Stimulated activated CD4-positive, alpha-beta T cell treated with anti-CD3 and anti-CD28 coated beads, Interleukin-1b, Interleukin-23, amount 100 ng/mL, for 4 hours (primary cell): ENCODE results near the gene MRPL21.
"Not testable (repeated sequence)": the region's sequence is repeated elsewhere in the genome, so short reads cannot be mapped to it uniquely, and the experiment has no call there.

Experiments used
- DNase-seq, 2 donors: peaks; one replicate each; pipeline ENCODE4 v3.0.0-alpha.2; 2020; ENCODE audit warnings: low read depth in 2 of 2

The MRPL21 gene

GRCh38 chr11:68911731-68912130 lies 8.1 kb upstream of the MRPL21 start:
- DNase-seq: no peak

- DNase-seq: no peak
Measured at GRCh38 chr11:68910965-68911364, 7.3 kb upstream of the MRPL21 start.

GRCh38 chr11:68908273-68908672 lies 4.6 kb upstream of the MRPL21 start:
- DNase-seq: no peak

- no peak for DNase-seq
Measured at GRCh38 chr11:68905421-68906360, 2.1 kb upstream of the MRPL21 start.

- peak in 1 of 2 donors; percentile 15 for DNase-seq
Measured at GRCh38 chr11:68904248-68904847, 716 bp upstream of the MRPL21 start.

- no peak for DNase-seq
Measured at GRCh38 chr11:68900835-68901381, 2.7 kb downstream of the MRPL21 start.

- DNase-seq: no peak
Measured at GRCh38 chr11:68897441-68897840, 6.2 kb downstream of the MRPL21 start.

- no peak for DNase-seq
Measured at GRCh38 chr11:68896171-68896959, 7.3 kb downstream of the MRPL21 start.

GRCh38 chr11:68893282-68893681 lies 10.3 kb downstream of the MRPL21 start:
- DNase-seq: no peak

- no peak for DNase-seq
Measured at GRCh38 chr11:68892576-68892975, 11.1 kb downstream of the MRPL21 start.

- DNase-seq: no peak
Measured at GRCh38 chr11:68891351-68891948, 12.2 kb downstream of the MRPL21 start.

GRCh38 chr11:68890490-68891231 lies 13.0 kb downstream of the MRPL21 start:
- no peak for DNase-seq

- DNase-seq: no peak
Measured at GRCh38 chr11:68889948-68890446, 13.6 kb downstream of the MRPL21 start.

GRCh38 chr11:68884827-68885226 lies 18.8 kb downstream of the MRPL21 start:
- not testable (repeated sequence) for DNase-seq

GRCh38 chr11:68882391-68882790 lies 21.2 kb downstream of the MRPL21 start:
- DNase-seq: no peak

GRCh38 chr11:68881320-68881719 lies 22.3 kb downstream of the MRPL21 start:
- DNase-seq: no peak

- no peak for DNase-seq
Measured at GRCh38 chr11:68880851-68881250, 22.8 kb downstream of the MRPL21 start.

- no peak for DNase-seq
Measured at GRCh38 chr11:68878022-68878421, 25.6 kb downstream of the MRPL21 start.

- no peak for DNase-seq
Measured at GRCh38 chr11:68872216-68873003, 31.2 kb downstream of the MRPL21 start.

GRCh38 chr11:68870470-68870869 lies 33.2 kb downstream of the MRPL21 start:
- DNase-seq: no peak
